NCI-H1417 (cell line): ENCODE data around the gene ARIH2.
"Not testable (repeated sequence)": the region's sequence is repeated elsewhere in the genome, so short reads cannot be mapped to it uniquely, and the experiment has no call there.

Experiments
- DNase-seq, 3 experiments: peaks; one replicate each; lab custom pipeline; 2025; lab: John Stamatoyannopoulos, UW

ARIH2 gene

DNA sequence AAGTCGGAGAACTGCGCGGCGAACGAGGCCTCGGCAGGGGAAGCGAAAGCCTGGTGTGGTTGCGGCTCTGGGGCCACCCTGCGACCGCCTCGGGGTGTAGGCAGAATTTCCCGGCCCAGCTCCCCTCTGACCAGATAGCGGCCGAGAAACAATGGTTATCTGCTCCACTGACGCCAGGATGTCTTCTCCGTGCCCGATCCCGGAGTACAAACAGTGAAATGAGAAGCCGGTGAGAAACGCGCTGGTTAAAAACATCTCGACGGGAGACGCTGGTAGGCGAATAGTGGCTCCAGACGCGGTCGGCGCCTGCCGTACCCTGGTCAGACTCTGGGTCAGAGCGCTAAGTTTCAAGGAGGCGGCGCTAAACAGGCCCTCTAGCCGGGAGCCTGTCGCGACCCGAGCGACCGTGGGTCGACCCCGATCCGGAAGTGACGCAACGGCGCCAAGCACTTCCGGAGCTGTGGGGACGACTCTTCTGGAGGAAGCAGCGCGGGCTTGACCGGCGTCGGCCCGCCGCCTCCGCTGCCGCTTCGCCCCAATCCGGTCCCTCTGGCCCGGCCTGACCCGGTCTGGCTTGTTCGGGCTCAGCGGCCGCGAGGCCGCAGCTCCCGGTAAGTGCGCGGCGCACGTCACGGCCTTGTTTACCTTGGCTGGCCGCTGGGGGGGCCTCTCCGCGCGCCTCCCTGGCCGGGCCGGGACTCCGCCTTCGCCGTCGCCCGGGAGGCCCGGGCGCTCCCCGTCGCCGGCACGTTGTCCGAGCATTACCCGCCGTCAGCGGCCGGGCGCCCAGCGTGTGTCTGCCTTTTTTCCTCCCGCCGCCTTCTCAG is at the start of gene ARIH2:
ARIH2 (plus strand) TSS at position 455 of the 827 bp plus-strand sequence. CDS start 8,717 bp downstream, outside the sequence.
- DNase-seq = peak; percentile 77 to 89 (median 86)

DNA sequence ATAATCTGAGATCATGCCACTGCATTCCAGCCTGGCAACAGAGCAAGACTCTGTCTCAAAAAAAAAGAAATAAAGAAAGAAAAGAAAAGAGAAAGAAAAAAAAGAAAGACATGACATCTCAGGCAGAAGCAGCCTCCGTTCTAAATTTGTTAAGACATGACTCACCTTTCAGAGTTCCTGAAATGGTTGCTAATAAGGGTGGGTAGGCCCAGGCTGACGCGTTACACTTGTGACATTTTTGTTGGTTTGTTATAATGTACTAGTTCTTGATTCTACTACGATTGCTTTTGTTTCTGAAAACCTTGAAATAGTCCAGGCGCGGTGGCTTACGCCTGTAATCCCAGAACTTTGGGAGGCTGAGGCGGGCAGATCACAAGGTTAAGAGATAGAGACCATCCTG is 41.0 kb upstream of the ARIH2 start:
- no peak for DNase-seq

DNA sequence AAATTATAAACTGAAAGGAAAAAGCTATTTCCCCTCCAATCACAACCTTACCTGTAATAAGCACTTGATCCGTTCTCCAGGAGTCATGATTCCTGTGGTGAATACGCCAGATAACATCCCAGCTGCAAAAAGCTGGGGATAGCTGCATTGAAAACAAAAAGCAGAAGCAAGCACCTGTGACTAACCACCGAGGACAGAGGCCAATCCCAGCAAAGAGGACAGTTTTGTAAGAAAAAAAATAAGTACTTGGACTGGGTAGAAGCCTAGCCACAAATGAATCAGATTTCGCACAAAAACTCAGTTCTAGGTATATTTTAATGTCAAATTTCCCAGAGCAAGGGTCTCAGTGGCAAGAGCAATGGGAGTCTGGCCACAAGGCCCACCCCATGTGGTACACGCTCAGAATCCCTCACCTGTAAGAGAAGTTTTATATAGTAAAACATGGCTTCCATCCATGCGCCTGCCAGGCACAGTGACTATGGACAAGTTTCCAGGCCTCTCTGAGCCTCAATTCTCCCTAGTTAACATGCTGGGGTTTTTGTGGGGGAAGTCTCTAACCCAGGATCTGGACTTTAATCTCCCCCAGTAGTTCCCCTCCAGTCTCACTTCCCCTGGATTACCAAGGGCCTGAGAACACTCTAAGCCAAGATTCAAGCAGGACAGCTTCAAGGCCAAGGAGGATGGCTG is 39.2 kb upstream of the ARIH2 start:
- no peak for DNase-seq

DNA sequence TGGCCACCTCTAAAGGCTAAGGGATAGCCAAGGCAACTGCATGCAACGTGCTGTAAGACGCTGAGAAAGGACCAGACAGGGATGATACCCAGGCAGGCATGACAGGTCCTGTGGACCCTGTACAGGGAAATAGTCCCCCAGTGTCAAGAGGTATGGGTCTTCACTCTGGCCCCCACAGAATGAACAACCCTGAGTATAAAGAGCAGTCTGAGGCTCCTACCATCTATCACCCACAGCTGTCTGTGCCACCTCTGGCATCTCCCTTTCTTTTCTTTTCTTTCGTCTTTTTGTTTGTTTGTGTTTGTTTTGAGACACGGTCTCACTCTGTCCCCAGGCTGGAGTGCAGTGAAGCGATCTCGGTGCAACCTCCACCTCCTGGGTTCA is 38.7 kb upstream of the ARIH2 start:
- DNase-seq = no peak

DNA sequence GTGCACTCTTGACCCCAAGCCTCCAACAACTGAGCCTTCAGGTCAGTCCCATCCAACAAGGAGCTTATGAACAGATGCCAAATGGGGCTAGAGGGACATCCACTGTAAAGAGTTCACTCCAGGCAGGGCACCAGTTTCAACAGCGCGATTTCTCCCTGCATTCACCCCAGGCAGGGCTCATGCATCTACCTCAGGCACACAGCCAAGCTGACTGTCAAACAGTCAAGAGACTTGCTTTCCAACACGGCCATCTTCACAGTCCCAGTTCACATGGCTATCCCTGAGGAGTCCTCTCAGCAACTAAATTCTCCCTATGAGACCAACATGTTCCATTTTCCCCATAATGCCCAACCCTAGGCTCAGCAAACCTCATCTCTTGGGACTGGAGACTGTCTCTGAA is 37.6 kb upstream of the ARIH2 start:
- no peak for DNase-seq

DNA sequence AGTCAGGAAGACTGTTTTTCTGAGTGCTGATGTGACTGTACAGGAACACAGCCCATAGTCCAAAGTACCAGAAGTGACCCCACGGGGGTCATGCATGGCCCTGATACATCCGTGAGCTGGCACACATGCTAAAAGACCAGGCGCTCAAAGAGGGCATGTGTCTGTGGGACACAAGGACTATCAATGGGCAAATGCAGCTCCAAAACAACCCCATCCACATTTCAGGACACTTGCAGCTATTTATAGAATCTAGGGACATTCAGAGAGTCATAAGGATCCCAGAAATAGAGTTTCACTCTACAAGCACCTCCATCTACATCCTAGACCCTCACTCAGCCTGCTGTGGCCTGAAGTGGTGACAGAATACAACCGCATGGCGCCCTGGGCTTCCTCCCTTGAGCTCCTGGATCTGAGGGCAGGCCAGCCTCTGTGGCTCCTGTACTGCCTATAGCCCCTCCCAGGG is 37.0 kb upstream of the ARIH2 start:
- no peak for DNase-seq

DNA sequence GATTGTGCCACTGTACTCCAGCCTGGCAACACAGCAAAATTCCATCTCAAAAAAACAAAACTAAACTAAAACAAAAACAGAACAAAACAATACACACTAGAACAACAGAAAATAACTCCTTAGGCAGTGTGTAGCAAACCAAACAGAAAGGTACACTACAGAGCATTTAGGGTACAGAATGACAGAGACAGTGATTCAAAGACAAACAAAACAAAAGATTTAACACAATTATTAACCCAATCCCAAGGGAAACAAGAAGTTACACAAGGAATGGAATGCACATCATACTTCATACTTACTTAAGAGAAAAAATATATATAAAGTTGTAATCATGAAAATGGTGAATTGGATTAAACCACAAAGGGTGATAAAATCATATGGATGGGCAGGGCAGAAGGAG is 32.9 kb upstream of the ARIH2 start:
- no peak for DNase-seq

DNA sequence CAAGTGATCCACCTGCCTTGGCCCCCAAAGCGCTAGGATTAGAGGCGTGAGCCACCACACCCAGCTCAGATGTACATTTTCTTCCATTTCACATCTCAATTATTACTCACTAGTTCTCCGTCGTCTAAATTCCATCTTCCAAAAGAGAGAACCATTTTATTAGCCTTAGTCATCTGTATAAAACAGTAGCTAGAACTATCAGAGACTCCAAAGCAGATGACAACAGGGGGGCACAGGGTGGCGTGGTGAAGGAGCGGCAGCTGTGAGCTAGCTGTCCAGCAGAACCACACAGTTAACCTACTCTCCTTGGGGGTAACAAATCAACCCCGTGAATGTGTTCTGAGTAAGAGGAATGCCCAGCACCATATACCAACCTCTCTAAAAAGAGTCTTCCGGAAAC is 27.0 kb upstream of the ARIH2 start:
- DNase-seq = no peak

DNA sequence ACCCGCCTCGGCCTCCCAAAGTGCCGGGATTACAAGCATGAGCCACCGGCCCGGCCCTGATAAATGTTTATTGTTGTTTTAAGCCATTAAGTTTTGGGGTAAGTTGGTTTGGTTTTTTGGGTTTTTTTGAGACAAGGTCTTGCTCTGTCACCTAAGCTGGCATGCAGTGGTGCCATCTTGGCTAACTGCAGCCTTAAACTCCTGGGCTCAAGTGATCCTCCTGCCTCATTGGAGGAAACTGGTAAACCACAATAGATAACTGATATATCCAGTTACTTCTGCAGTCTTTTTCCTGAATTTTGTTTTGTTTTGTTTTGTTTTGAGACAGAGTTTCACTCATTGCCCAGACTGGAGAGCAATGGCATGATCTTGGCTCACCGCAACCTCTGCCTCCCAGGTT is 24.1 kb upstream of the ARIH2 start:
- no peak for DNase-seq

DNA sequence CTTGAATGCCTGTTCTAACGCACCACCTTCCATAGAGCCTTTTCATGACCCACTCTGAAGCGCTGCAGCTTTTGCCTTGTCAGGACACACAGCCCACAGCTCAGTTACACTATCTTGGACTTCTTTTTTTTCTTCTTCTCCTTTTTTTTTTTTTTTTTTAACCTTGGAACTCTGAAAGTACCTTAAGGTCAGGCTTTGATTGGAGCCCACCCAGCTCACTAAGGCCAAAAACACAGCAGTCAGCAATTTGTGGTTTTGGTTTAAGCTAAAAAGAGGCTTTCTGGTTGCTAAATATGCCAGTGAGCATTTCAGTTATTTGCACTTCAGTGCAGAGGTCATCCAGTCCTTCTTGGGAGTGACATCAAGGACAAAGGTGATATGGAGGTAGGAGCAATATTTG is 21.7 kb upstream of the ARIH2 start:
- no peak for DNase-seq

DNA sequence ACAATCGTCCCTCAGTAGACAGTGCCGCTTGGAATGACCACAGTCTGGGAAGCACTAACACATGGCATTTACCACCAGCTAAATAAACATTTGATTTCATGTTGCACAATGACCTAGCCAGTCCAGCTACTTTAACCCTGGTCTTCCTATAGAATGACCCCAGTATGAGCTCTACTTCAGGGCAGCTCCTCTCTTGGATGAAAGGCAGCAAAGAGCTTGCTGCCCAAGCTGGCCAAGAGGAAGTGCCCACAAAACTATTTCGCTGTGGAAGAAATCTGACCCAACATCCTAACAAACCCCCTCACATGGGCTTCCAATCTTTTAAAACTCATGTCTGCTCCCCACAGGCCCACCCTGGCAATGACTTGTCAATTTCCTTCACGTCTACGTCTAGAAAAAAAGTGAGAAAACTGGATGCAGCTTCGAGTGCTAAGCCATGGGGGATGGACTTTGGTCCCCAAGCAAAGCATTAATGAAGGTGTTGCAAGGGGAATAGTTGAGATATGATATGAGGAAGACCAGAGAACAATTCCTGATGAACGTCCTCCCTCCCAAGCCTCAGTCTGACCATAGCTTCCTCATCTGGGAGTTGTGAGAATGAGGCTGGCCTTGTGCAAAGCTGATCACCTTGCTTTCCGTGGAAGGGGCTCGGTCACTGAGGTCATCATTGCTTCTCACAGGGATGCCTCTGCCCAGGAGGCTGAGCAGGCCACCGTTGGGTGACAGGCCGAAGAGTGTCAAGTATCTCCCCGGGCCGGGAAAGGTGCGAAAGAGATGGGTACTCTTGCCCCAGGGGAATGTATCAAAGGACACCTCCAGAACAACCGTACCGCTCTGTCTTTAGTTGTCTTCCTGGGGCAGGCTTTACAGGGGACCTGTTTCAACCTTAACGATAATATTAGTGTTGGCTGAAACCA is 20.9 kb upstream of the ARIH2 start:
- DNase-seq = no peak

DNA sequence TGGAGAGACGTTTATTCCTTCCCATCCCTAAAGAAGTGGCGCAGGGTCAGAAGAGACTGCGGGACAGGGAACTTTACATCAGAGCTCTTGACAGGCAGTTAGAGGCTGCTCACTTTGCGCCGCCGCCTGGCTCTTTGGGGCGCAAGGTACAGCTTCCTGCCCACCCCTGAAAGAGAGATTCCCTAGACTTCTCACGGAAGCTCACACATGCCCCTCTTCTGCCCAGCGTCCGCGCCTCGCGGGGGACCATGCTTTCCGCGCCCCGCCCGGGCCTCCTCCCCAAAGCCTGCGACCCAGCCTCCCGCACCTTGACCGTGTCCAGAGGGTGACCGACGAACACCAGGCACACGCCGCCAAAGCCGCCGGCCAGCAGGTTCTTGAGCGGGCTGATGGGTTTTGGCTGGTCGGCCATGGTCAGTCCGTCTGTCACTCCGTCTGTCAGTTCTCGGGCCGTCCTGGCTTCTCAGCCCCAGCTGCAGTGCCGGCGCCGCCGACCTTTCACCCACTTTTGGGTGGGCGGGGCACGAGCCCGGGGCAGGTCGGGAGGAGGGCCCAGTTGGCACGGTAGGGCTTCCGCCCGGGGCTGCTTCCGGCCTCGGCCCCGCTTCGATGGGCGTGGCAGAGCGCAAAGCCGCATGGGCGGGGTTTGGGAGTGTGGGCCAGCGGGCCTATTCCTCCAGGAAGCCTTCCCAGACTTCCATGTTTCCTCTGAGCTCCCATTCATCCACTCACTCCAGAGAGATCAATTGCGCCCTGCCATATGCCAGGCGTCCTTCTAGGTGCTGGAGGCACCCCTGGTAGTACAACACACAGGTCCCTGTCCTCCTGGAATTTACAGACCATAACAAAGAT is 20.0 kb upstream of the ARIH2 start, which contains the start of gene SLC25A20:
SLC25A20 (minus strand) TSS at position 500 of the 852 bp plus-strand sequence; CDS start at position 412, 88 bp downstream.
- peak; percentile 61 to 71 (median 67) for DNase-seq

DNA sequence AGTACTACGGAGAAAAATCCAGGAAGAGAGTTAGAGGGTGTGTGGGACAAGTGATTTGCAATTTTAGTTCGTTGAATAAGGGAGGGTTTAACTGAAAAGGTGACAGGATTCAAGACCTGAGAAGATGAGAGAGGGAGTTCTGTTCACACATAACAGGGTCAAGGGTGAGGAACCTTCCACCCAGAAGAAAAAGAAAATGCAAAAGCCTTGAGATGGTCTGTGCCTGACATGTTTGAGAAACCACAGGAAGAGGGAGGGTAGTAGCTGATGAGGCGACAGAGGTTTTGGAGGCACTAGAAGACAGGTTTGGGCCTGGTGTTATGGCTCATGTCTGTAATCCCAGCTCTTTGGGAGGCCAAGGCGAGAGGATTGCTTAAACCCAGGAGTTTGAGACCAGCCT is 19.4 kb upstream of the ARIH2 start:
- no peak for DNase-seq

DNA sequence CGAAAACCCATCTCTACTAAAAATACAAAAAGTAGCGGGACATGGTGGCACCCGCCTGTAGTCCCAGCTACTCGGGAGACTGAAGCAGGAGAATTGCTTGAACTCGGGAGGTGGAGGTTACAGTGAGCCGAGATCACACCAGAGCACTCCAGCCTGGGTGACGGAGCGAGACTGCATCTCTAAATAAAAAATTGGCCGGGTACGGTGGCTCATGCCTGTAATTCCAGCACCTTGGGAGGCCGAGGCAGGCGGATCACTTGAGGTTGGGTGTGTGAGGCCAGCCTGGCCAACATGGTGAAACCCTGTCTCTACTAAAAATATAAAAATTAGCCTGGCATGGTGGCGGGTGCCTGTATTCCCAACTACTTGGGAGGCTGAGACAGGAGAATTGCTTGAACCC is 11.6 kb upstream of the ARIH2 start:
- DNase-seq = not testable (repeated sequence)

DNA sequence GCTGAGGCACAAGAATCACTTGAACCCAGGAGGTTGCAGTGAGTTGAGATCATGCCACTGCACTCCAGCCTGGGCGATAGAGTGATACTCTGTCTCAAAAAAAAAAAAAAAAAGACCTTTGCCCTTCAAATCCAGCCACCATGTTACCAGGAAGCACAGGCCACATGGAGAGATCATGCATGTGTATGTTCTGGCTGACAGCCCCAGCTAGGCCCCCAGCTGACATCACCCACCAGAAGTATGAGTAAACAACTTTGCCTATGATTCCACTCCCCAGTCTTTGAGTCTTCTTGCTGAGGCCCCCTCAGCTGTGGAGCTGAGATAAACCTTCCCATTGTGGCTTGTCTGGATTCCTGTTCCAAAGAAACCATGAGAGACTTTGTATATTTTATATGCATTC is 3.3 kb upstream of the ARIH2 start:
- no peak for DNase-seq

DNA sequence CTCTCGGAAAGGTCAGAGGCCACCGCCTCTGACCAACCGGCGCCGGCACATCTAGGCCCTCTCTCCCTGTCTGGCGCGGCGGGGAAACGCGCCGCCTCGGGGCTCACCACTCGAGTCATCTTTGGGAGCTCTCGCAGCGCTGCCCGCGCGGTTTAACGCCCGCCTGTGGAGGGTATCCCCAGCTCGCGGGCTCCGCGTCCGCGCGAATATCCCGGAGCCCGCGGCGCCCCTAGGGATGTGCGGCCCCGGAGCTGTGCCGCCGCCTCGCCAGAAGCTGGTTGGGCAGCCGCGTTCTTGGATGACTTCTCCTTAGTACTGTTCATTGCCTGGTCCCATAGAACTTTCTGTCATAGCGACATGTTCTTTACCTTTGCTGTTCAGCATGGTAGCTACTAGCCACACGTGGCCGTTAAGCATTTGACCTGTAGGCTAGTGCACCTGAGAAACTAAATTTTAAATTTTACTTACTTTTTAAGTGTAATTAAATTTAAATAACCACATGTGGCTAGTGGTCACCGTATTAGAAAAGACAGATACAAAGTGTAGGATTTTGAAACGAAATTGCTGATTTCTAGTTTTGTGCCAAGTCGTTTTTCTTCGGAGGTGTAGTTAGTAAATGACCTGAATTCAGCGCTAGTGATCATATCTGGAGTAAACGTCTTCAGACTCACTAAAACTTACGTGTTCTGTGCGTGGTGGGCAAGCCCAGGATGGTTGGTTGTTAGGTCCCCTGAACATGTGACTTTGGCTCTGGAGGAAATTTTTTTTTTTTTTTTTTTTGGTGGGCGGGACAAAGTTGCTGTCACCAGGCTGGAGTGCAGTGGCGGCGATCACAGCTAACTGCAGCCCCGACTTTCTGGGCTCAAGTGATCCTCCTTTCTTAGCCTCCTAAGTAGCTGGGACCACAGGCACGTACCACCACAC is 835 bp downstream of the ARIH2 start:
- peak; percentile 1 to 71 (median 5) for DNase-seq

DNA sequence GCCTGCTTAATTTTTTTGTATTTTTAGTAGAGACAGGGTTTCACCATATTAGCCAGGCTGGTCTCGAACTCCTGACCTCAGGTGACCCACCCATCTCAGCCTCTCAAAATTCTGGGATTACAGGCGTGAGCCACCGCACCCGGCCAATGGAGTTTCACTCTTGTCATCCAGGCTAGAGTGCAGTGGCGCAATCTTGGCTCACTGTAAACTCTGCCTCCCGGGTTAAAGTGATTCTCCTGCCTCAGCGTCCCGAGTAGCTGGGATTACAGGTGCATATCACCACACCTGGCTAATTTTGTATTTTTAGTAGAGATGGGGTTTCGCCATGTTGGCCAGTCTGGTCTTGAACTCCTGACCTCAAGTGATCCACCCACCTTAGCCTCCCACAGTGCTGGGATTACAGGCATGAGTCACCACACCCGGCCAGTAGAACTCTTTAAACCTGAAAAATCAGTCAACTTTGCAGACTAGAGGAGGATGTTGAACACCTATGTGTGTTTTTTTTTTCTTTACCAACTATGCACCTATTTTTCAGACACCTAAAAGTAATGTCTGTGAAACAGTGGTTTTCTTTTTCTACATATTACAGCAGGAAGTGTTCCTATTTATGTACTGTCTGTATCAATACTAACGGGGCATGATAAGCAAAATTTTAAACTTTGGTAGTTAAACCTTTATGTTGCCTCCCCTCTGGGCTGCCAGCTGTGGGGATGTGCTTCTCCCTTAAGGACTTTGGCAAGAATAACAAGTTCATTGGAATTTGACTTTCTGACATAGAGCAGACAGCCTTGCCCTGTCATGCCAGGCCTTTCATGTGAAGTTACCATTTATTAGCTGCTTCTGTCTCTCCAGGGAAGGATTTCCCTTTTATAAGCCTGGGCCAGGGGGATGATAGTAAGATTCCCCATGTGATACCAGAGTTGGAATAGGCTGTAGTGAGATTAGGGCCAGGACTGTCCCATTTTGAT is 8.1 kb downstream of the ARIH2 start:
- no peak for DNase-seq

DNA sequence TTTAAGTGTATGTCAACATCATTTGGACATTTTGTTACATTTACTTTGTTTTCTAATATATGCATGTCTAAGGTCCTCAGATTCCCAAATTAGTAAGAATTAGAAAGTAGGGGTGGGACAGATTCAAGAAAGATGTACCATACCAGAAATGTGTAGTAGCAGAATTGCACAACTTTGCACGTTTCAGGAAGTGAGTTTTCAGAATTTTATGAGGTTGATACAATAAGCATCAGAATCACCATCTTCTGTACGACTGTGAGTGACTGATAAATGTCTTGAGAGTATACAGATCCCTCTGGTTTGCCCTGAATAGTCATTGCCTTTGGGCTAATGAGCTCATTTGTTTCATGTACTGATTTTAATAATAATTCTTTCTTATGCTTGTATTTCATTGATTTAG is 9.3 kb downstream of the ARIH2 start:
- no peak for DNase-seq

DNA sequence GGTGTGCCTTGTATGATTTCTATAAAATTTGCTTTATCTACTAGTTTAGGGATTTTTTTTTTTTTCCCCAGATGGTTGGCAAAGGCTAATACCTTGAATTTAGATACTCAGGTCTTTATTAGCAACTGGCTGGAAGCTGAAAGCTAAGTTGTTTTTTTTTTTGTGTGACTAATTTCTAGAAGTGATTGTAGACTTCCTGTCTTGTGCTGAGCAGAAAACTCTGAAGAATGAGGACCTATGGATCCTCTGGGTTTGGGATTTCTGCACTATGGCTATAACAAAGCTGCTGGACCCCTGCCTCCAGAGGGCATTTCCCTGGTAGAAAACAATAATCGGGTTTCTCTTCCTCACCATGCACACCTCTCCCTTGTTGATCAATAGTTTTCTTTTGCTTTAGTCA is 10.0 kb downstream of the ARIH2 start:
- no peak for DNase-seq
